Central memory CD4-positive, alpha-beta T cell (primary cell): ENCODE results near the gene GET4.

Experiments
- DNase-seq: peaks from one replicate; pipeline ENCODE4 v3.0.0; 2022

The GET4 gene

DNA sequence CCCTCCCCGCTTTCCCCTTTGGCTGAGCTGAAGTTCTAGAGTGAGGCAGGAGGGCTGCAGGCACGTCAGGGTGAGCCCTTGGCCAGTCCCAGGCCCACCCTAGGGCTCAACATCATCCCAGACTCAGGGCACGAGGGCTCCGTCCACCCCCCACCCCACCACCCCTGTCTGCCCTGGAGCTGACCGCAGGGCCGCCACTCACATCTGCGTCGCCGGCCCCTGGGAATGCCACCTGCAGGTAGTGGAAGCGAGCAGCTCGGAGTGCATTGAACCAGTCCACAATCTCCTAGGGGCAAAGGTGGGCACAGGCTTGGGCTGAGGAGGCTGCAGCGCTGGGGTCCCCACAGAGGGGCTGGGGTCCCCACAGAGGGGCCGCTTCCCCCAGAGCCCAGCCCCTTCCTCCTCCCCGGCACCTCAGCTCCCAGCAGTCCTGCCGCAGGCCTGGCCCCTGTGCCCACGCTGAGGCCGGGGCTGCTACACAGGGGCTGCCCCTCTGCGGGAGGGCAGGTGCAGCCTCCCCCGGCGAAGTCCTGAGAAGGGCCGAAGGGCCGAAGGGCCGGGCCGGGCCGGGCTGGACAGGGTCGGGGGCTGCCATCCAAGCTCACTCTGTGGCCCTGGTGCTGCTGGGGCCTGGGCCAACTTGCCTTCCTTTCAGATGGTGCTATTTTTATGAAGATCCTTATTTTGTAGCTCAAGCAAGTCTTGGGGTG lies 24.1 kb downstream of the GET4 start:
- DNase-seq: no peak

DNA sequence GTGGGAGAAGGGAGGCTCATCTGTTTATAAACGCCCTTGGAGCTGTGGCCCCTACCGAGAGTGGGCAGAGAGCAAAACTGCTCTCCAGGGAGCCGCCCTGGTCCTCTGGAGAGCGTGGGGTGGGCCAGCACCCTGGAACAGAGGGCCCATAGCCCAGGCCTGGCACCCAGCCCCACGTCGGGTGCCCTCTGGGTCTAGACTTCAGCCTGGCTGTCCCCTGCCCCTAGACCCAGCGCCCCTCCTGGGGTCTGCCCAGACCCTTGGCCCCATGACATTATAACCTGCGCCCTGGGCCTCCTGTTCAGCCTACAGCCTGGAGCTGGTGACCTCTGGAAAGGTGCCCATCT lies 24.7 kb downstream of the GET4 start:
- DNase-seq: no peak

DNA sequence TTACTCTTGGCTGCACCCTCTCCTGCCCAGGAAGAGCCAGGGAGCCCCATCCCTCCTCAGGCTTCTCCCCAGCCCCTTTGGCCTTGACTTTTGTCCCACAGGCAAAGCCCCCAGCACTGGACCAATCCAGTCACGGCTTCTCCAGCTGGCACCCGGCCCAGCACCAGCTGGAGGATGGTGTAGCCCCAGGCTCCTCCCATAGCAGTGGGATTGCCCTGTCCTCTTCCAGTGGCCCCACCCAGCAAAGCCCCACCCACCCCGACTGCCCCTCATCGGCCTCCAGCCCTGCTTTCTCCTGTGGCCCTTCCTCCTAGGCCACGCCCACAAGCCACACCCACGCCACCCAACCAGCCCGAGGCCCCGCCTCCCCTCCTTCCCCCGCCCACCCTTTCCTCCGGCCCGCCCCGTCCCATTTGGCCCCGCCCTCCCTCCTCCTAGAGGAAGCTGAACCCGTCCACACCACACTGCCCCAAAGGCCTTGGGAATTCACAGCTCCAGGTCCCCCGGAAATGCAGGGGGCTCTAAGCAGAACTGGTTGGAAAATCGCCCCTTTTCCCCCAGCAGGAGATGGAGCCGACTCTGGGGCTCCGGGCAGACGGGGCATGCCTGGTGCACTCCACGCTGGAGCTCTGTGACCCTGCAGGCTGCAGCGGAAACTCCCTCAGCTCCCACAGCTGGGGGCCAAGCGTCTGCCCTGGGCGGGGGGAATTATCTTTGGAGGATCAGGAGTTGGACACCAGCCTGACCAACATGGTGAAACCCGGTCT lies 25.2 kb downstream of the GET4 start:
- no peak for DNase-seq

DNA sequence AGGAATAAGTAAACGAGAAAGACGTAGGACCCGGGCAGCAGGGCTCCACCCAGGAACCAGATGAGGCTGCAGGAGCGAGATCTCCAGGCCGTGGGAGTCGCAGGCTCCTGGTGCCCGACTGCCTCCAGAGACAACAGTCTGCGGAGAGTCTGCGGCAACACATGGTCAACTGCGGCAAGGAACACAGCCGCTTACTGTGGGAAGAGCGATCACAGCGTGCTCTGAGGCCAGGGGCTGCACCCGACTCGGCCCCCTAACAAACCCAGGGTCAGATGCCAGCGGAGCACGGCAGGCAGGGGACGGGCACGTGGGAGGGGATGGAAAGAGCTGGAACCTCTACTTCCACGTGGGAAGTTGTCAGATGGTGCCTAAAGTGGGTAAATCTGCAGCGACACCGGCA lies 26.6 kb downstream of the GET4 start:
- no peak for DNase-seq

DNA sequence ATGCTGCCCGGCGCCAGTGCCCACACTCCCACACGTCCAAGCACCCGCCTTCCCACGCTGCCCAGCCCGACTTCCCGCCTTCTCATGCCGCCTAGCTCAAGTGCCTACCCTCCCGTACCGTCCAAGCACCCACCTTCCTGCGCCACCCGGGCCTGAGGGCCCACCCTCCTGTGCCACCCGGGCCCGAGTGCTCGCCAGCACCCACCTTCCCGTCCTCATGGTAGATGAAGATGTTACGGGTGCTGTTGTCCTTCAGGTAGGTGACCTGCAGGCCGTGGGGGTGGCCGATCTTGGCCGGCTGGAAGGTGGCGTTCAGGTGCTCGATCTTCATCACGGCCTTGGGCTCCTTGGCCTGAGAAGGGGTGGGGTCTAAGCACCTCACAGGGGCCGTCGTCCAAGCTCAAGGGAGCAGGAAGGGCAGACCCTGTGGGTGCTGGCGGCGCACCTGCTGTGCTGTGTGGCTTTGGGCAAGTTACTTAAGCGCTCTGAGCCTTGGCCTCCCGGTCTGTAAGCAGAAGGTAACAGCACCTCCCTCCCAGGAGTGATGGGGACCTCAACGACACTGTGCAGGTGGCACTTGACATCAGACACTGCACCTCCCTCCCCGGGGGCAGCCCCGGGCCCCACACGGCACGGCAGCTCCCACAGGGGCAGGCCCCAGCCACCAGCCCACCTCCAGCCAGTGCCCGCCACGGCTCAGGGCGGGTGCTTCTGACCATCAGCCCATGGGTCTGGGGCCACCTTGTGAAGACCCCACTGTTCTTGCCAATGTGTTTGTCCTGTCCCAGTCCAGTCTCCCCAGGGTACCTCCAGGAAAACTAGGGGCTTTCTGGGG lies 27.8 kb downstream of the GET4 start:
- no peak for DNase-seq

DNA sequence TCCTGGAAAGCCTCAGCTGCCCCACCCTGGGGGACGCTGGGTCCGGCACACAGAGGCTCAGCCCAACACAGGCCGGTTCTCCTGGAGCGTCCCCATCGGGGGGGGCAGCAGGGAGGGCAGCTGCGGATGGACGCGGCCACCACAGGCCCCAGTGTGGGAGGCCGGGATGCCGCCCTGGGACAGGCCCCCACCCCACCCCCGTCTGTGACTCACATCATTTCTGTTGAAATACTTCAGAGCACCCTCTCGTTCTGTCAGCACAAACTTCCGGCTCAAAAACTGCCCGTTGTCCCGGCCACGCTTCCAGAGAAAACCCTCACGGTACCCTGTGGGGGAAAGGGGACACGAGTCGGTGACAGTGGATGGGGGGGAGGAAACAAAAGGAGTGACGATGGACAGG lies 28.5 kb downstream of the GET4 start:
- DNase-seq: no peak

DNA sequence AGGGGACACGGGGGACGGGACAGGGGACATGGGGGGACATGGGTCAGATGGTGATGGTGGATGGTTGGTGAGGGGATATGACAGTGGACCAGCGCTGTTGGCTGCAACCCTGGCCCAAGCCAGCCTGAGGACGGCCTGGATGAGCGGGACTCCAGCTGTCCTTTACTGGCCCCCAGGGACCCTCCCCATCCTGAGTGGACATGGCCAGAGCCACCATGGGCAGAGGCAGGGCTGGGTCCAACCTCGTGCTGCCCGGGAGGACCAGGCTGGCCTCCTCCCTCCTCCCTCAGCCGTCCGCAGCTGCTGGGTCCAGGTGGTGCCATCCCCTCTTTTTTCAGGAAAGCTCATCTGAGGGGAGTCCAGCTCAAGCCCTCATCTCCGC lies 30.4 kb downstream of the GET4 start:
- no peak for DNase-seq

DNA sequence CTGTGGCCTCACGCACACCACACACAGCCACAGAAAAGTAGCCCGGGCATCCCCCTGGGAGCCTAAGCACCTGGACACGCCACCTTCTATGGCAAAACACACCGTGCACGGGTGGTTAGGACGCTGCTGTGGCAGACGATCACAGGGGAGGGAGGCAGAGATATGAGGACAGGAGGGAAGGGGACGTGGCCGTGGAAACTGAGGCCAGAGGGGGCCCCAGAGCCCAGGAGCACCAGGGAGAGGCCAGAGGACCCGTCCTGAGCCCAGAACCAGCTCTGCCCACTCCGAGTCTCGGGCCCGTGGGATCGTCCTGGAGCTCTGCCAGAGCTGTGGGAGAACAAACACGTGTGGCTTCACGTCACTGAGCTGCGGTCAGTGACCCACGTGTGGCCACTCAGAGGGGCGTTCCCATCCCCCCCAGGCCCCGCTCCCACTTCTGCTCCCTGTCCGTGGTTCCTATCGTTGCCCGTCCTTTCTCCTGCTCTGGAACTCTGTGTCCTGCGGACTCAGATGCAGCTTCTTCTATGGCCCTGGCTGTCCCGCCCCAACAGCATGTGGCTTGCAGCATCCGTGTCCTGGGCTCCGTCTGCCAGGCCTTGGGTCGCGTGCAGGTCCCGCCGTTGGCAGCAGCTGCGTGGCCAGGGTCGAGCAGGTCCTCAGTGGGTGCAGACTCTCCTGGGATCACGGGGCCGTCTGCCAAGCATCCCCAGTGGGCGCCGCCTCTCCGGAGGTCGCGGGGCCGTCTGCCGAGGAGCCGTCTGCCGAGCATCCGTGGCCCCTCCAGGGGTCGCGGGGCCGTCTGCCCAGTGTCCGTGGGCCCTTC lies 31.0 kb downstream of the GET4 start:
- no peak for DNase-seq

DNA sequence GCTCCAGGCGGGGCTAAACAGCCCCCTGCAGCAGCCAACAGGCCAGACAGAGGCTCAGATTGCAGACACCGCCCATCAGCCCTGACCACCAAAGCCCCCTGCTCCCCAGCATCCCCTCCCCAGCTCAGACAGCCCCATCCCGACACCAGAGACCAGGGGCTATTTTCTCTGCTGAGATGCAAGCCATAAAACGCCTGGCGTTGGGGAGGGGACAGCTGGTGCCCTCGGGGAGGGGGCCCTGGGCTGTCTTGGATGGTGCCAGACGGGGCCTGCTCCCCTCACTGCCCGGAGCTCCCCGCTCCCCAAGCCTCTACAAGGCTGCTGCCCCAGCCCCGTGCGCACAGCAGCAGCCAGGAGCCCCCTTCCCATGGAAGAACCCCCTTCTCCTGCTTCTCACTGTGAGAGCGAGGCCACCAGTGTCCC lies 31.8 kb downstream of the GET4 start:
- DNase-seq: no peak

DNA sequence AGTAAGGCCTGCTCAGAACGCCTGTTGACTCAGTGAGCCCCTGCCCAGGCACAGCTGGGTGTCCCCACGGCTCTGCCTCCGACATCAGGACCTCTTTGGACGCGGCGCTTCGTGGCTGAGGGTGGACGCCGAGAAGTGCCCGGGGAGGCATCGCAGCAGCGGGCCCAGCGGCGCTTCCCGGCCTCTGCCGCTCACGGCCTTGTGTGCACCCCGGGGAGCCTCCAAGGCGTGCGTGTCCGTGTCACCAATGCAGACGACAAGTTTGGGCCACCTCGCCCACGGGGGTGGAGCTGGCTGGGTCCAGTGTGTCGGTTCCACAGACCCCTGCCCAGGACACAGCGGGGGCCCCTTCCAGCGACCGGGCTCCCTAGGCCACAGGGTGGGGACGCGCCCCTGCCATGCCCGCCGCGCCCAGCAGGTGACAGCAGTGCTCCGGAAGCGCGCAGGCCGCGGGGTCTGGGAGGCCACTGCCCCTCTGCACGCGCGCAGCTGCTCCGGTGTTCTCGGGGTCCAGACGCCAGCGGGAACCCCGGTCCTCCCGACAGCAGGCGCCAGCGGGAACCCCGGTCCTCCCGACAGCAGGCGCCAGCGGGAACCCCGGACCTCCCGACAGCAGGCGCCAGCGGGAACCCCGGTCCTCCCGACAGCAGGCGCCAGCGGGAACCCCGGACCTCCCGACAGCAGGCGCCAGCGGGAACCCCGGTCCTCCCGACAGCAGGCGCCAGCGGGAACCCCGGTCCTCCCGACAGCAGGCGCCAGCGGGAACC lies 32.4 kb downstream of the GET4 start:
- peak; percentile 47 for DNase-seq

DNA sequence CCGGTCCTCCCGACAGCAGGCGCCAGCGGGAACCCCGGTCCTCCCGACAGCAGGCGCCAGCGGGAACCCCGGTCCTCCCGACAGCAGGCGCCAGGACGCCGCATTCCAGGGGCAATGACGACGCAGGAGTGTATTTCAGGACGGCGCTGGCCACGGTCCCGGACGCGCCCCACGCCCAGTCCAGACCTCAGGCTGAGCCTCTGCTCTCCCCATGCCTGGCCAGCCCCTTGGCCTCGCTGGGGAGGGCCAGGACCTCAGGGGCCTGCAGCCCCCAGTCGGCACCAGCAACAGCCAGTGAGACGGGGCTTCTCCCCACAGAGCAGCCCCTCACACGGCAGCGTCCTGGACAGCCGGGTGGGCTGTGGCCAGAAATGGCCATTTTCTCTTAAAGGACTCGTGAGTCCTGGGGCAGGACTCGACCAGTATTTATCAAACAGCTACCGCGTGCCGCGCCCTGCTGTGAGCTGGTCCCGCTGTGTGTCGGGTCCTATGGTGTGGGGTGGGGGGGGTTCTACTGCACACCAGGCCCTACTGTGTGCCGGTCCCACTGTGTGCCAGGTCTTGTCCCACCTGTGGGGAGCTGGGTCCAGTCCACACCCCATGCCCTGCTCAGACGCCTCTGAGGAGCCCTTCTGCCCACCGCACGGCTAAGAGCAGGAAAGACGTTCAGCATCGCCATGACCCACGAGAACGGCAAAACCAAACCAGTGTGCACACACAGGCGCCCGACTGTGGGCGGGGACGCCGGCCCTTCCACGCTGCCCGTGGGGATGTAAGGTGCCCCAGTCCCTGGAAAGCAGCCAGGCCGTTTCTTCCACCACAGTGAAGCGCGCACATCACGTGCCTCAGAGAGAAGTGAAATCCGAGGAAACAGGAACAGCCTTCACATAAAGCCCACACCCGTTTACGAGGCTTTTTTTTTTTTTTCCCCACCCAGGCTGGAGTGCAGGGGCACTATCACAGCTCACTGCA lies 33.3 kb downstream of the GET4 start:
- DNase-seq: no peak

DNA sequence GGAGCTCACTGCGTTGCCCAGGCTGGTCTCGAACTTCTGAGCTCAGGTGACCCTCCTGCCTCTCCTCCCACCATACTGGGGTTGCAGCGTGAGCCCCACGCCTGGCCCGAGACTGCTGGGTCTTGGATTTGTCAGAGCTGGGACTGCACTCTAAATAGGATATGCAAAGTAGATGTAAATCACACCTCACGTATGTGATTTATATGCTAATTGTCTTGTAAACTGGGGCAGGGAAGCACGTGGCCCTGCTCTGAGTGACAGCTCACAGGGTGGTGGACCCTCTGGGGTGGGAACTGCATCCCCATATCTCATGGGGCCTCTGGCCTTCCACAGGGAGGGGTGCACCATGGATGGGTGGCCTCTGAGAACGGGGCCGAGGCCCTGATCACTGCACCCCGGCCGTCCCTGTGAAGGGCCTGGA lies 34.1 kb downstream of the GET4 start:
- DNase-seq: no peak

DNA sequence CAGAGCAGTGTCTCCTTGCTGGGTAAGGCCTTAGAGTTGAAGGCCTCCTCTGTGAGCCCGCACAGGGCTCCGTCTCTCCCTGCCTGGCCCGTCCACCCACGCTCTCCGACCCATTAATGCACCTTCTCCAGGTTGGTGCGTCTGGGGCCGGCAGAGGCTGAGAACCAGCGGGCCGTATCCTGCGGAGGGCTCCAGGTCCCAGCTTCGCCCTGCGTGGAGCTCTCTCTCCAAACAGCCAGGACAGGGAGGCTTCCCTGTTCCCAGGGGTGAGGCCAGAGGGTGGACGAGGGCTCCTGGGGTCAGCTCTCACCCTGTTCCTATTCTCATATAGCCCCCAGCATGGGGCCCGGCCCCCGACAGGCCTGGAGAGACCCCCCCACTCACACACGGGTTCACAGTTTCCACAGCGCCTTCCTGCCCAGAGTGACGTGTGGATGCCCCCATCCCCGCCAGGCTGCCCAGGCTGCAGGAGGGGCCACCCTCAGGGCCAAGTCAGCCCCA lies 34.6 kb downstream of the GET4 start:
- no peak for DNase-seq

DNA sequence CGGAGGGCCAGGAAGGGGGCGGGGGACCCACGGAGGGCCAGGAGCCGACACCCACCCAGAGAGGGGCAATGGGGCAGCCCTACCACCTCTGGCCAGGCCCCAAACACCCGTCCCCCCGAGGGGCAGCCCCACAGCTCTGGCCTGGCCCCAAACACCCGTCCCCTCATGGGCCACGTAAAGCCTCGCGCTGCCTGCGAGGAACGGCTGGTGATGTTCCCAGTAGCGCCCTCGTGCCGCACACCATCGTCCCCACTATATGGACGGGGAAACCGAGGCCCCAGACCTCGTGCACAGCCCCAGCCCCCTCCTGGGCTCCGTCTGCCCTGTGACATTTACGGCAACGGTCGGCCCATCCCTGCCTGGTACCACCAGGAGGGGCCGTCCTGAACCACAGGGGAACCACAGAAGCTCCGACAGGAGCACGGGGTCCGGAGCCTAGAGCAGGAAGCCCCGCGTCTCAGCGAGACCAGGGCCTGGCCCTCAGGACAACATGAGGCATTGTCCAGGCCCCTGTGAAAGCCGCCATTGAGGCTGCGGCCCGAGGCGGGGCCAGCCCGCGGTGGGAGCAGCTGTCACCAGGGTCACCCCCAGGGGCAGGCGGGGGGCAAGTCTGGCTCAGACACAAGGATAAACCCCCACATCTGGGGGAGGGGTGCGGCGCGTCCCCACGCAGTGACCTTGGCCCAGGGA lies 35.6 kb downstream of the GET4 start:
- no peak for DNase-seq

DNA sequence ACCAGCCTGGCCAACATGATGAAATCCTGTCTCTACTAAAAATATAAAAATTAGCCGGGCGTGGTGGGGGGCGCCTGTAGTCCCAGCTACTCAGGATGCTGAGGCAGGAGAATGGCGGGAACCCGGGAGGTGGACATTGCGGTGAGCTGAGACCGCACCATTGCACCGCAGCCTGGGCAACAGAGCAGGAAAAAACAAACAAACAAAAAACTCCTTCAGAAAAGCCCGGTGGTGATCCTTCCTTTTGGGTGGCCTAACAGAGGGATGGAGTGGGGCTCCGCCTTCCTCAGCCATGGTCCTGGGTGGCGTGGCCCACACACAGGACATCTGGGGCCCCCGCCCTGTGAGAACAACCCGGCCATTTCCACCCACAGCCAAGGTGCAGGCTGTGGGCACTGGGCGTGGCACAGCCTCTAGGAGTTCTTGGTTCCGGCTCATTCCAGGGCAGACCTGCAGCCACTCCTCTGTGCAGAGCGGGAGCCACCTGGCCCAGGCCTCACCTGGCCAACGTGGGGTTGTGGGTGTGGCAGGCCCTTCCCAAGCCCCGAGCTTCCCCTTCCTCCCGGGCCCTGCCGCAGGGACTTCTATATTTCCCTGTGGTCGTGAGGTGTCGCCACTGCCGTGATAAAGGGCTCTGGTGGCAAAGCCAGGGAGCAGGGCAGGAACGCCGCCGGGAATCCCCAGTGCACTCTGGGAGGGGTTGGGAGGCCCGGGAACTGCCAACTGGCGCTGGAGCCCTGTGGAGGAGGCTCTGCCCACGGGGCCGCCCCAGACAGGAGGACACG lies 37.6 kb downstream of the GET4 start:
- DNase-seq: no peak

DNA sequence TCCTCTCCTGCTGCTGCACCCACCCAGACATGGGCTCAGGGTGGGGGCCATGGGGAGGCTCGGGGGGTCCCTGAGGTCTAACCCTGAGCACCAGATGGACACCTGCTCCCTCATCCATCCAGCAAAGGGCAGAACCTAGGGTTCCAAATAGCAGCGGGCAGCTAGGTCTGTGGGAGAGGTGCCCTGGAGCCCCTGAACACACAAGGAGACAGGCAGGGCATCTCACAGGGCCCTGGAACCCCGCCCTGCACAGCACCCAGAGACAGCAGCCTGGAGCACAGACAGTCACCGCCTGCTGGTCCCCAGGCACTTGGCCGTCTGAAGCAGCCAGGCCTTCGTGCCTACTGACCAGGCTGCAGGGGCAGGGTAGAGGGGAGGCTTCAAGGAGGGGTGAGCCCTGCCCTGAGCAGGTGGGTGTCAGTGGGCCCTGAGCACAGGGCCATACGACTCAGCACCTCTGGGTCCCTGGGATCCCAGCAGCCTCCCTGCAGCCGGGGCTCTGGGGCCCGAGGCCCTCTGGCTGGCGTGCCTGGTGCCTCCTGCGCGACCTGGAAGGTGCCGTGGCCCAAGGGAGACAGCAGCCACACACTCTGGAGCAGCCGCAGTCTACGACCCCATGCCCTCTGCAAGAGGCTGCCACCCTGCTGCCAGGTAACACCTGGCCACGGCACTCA lies 38.3 kb downstream of the GET4 start:
- no peak for DNase-seq

DNA sequence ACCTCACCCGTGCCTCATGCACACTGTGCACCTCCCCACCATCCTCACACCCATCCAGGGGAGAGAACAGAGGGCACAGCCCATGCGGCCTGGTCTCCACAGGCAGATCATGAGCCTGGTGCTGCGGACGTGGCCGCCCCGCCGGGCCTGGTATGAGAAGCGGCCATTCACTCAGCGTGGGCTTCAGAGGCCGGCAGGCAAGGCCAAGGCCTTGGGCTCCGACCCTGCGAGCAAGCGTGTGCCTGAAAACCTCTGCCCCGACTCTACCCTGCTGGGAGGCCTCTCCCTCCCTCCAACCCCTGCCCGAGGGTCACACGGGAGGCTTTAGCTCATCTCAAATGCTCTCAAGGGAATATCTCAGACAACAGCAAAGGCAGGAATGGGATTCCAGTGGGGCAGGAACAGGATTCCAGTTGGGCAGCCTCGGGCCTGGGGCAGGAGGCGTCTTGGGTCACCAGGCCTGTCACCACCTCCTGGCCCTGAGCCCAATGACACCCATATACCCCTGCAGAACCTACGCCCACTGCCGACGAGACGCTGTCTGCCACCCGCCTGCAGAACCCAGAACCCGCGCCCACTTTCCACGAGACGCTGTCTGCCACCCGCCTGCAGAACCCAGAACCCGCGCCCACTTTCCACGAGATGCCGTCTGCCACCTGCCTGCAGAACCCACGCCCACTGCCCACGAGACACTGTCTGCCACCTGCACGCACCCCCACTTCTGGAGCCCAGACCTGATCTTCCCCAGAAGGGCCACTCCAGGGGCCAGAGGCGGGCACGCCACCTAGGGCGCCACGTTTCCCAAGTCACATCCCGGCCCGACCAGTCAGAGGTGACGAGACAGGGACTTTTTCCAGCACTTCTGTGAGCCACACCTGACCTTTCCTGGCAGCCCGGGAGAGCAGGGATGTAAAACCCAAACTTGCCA lies 39.2 kb downstream of the GET4 start:
- DNase-seq: no peak
